Activated B cell treated with CpG ODN at 0.5 μM for 24 hours (primary cell): Measurements from ENCODE around the gene AUTS2. TPM values are rescaled to one million over a fixed set of nuclear protein-coding genes. Genes with fewer than 3 reads are reported as not detected.

Experiments used
- ATAC-seq: fragments of 200-7000 bp; cut with Tn5 transposase; one replicate; pipeline ENCODE4 v1.10.0; 2021; ENCODE audit warnings: low read depth, mild to moderate bottlenecking, moderate library complexity
- CTCF ChIA-PET: fragments of 350-600 bp; sonication (Branson Sonifier 250); formaldehyde crosslinking; loops from one replicate; lab custom pipeline; 2021; ENCODE audit warnings: antibody characterized with exemption; lab: Charles Lee
- POLR2A ChIA-PET: fragments of 350-600 bp; sonication (Branson Sonifier 250); formaldehyde crosslinking; loops from one replicate; lab custom pipeline; 2021; ENCODE audit warnings: antibody characterized with exemption; lab: Charles Lee
- DNase-seq: peaks from one replicate; pipeline ENCODE4 v3.0.0; 2022
- H3K27ac Mint-ChIP-seq: one replicate; pipeline ENCODE4 v1.8.0; 2020; ENCODE audit warnings: mixed read lengths
- H3K27me3 Mint-ChIP-seq: one replicate; pipeline ENCODE4 v1.8.0; 2021; ENCODE audit warnings: mixed read lengths
- H3K36me3 Mint-ChIP-seq: one replicate; pipeline ENCODE4 v1.8.0; 2021; ENCODE audit warnings: low read depth, mixed read lengths
- H3K4me1 Mint-ChIP-seq: one replicate; pipeline ENCODE4 v1.8.0; 2021; ENCODE audit warnings: mixed read lengths
- H3K4me3 Mint-ChIP-seq: one replicate; pipeline ENCODE4 v1.8.0; 2020; ENCODE audit warnings: mild to moderate bottlenecking, mixed read lengths
- H3K9me3 Mint-ChIP-seq: one replicate; pipeline ENCODE4 v1.8.0; 2020; ENCODE audit warnings: mixed read lengths
- CTCF ChIP-seq: fragments of 200-600 bp; IDR thresholded peaks from one replicate; pipeline ENCODE4 v1.8.0; 2022; ENCODE audit warnings: antibody characterized with exemption, mild to moderate bottlenecking
- intact Hi-C: fragments of 100-400 bp; cut with micrococcal nuclease; formaldehyde crosslinking; loops from one replicate; pipeline ENCODE4 v1.15.1; 2024
- total RNA-seq: library from RNA; stranded (reverse); gene quantifications from 2 replicates; pipeline ENCODE4 v1.2.3, GENCODE V29; 2022

AUTS2 gene
- total RNA-seq, 1 donor from 2014 or later: 15.9 TPM

GRCh38 chr7:70047384-70047783, 449.1 kb downstream of the AUTS2 start:
- Mint-ChIP-seq H3K9me3 (no peaks in the 10 kb centered on the region), H3K27ac (no peak overlapping the region), H3K36me3 (no peaks in the 10 kb centered on the region), H3K4me3 (no peak overlapping the region), H3K27me3 (no peaks in the 10 kb centered on the region), H3K4me1 (peaks cover 3% of the 10 kb centered on the region)
- POLR2A ChIA-PET: no interaction called here
- DNase-seq (no peak), ATAC-seq (no peak)
- CTCF ChIA-PET: no interaction called here
- TF ChIP-seq CTCF: no peak
- intact Hi-C loops: no loop called here

- H3K27ac Mint-ChIP-seq: no peak overlapping the region
- no peak overlapping the region for H3K4me3 Mint-ChIP-seq
- POLR2A ChIA-PET: no interaction called here
- DNase-seq: no peak
- no peak for TF ChIP-seq CTCF
- no peaks in the 10 kb centered on the region for H3K27me3 Mint-ChIP-seq
- no peaks in the 10 kb centered on the region for H3K36me3 Mint-ChIP-seq
- peaks cover 3% of the 10 kb centered on the region for H3K4me1 Mint-ChIP-seq
- no peak for ATAC-seq
- intact Hi-C loops: no loop called here
- H3K9me3 Mint-ChIP-seq: no peaks in the 10 kb centered on the region
- CTCF ChIA-PET: no interaction called here
Observed at GRCh38 chr7:70047891-70048448, 449.7 kb downstream of the AUTS2 start.

GRCh38 chr7:70051726-70052125, 453.5 kb downstream of the AUTS2 start:
- Mint-ChIP-seq H3K27me3 (no peaks in the 10 kb centered on the region), H3K36me3 (no peaks in the 10 kb centered on the region), H3K9me3 (no peaks in the 10 kb centered on the region), H3K27ac (no peak overlapping the region), H3K4me3 (no peak overlapping the region), H3K4me1 (peaks cover 3% of the 10 kb centered on the region)
- intact Hi-C loops: no loop called here
- no peak for TF ChIP-seq CTCF
- no peak for DNase-seq
- no peak for ATAC-seq
- CTCF ChIA-PET: no interaction called here
- POLR2A ChIA-PET: no interaction called here

GRCh38 chr7:70052691-70053090, 454.4 kb downstream of the AUTS2 start:
- Mint-ChIP-seq H3K4me3 (no peak overlapping the region), H3K9me3 (no peaks in the 10 kb centered on the region), H3K27me3 (no peaks in the 10 kb centered on the region), H3K27ac (no peak overlapping the region), H3K4me1 (peaks cover 3% of the 10 kb centered on the region), H3K36me3 (no peaks in the 10 kb centered on the region)
- DNase-seq (no peak), ATAC-seq (no peak)
- no peak for TF ChIP-seq CTCF
- intact Hi-C loops: no loop called here
- POLR2A ChIA-PET: no interaction called here
- CTCF ChIA-PET: no interaction called here

GRCh38 chr7:70053421-70053820, 455.1 kb downstream of the AUTS2 start:
- Mint-ChIP-seq H3K4me3 (no peak overlapping the region), H3K27ac (no peak overlapping the region), H3K9me3 (no peaks in the 10 kb centered on the region), H3K36me3 (no peaks in the 10 kb centered on the region), H3K27me3 (no peaks in the 10 kb centered on the region), H3K4me1 (no peaks in the 10 kb centered on the region)
- no peak for TF ChIP-seq CTCF
- intact Hi-C loops: no loop called here
- ChIA-PET POLR2A (no interaction called here), CTCF (no interaction called here)
- ATAC-seq: no peak
- DNase-seq: no peak
